H9 (cell line): ENCODE data around the gene KIF21B. TPM values are rescaled to one million over a fixed set of nuclear protein-coding genes. Genes with fewer than 3 reads are reported as not detected.

Experiments
- DNase-seq: peaks from one replicate; pipeline ENCODE4 v3.0.0-alpha.2; 2017
- H2AFZ ChIP-seq: one replicate; pipeline ENCODE4 v1.6.1; 2013; ENCODE audit warnings: mild to moderate bottlenecking, low read length, control low read depth, moderate library complexity
- H2AK5ac ChIP-seq: 2 replicates; pipeline ENCODE4 v1.6.1; 2013; ENCODE audit warnings: low read length, control low read depth, mixed read lengths; ENCODE audit not compliant: insufficient read length
- H2BK120ac ChIP-seq: one replicate; pipeline ENCODE4 v1.6.1; 2013; ENCODE audit warnings: low read depth, mild to moderate bottlenecking, low read length, control low read depth, inconsistent platforms; ENCODE audit not compliant: poor library complexity, severe bottlenecking
- H2BK12ac ChIP-seq: 2 replicates; pipeline ENCODE4 v1.6.1; 2013; ENCODE audit warnings: low read length, control low read depth, mixed read lengths, low read depth; ENCODE audit not compliant: insufficient read length
- H2BK15ac ChIP-seq: 2 replicates; pipeline ENCODE4 v1.6.1; 2013; ENCODE audit warnings: low read depth, low read length, control low read depth
- H2BK20ac ChIP-seq: one replicate; pipeline ENCODE4 v1.6.1; 2013; ENCODE audit warnings: low read depth, mild to moderate bottlenecking, low read length, control low read depth, inconsistent platforms; ENCODE audit not compliant: poor library complexity, severe bottlenecking
- H2BK5ac ChIP-seq: 2 replicates; pipeline ENCODE4 v1.6.1; 2013; ENCODE audit warnings: low read length, control low read depth, mixed read lengths; ENCODE audit not compliant: insufficient read length
- H3K14ac ChIP-seq: 2 replicates; pipeline ENCODE4 v1.6.1; 2013; ENCODE audit warnings: low read length, control low read depth; ENCODE audit not compliant: insufficient read depth
- H3K18ac ChIP-seq: 2 replicates; pipeline ENCODE4 v1.6.1; 2013; ENCODE audit warnings: low read depth, mild to moderate bottlenecking, mixed read lengths, low read length, control low read depth; ENCODE audit not compliant: insufficient read length
- H3K23ac ChIP-seq: 2 replicates; pipeline ENCODE4 v1.6.1; 2013; ENCODE audit warnings: low read length, control low read depth, mixed read lengths, low read depth; ENCODE audit not compliant: insufficient read length
- H3K23me2 ChIP-seq: 2 replicates; pipeline ENCODE4 v1.6.1; 2013; ENCODE audit warnings: low read depth, mild to moderate bottlenecking, mixed read lengths, low read length, control low read depth; ENCODE audit not compliant: insufficient read length, poor library complexity, severe bottlenecking
- H3K27ac ChIP-seq: 2 replicates; pipeline ENCODE4 v1.5.1; 2013; ENCODE audit warnings: low read length, control low read depth, mixed read lengths, low read depth; ENCODE audit not compliant: insufficient read length
- H3K27me3 ChIP-seq: 2 replicates; pipeline ENCODE4 v1.6.1; 2013; ENCODE audit warnings: low read length, control low read depth, inconsistent platforms; ENCODE audit not compliant: insufficient read depth
- H3K4ac ChIP-seq: 2 replicates; pipeline ENCODE4 v1.6.1; 2013; ENCODE audit warnings: low read depth, mild to moderate bottlenecking, control low read depth, inconsistent platforms, low read length, moderate library complexity
- H3K4me1 ChIP-seq: 2 replicates; pipeline ENCODE4 v1.6.1; 2013; ENCODE audit warnings: low read length, control low read depth, inconsistent platforms; ENCODE audit not compliant: insufficient read depth
- H3K4me2 ChIP-seq: 2 replicates; pipeline ENCODE4 v1.6.1; 2013; ENCODE audit warnings: low read length, control low read depth, mixed read lengths; ENCODE audit not compliant: insufficient read length, insufficient read depth
- H3K56ac ChIP-seq: 2 replicates; pipeline ENCODE4 v1.6.1; 2013; ENCODE audit warnings: low read depth, mild to moderate bottlenecking, mixed read lengths, low read length, control low read depth; ENCODE audit not compliant: insufficient read length
- H3K79me1 ChIP-seq: 2 replicates; pipeline ENCODE4 v1.6.1; 2013; ENCODE audit warnings: low read depth, mild to moderate bottlenecking, moderate library complexity, low read length, control low read depth, inconsistent platforms; ENCODE audit not compliant: insufficient read depth, poor library complexity, severe bottlenecking
- H3K79me2 ChIP-seq: 2 replicates; pipeline ENCODE4 v1.6.1; 2013; ENCODE audit warnings: low read length, control low read depth, inconsistent platforms; ENCODE audit not compliant: insufficient read depth
- H3K9ac ChIP-seq: 2 replicates; pipeline ENCODE4 v1.6.1; 2013; ENCODE audit warnings: low read length, control low read depth, mixed read lengths; ENCODE audit not compliant: insufficient read length; ENCODE audit errors: extremely low read depth
- H3K9me3 ChIP-seq: one replicate; pipeline ENCODE4 v1.6.1; 2013; ENCODE audit warnings: low read depth, low read length, inconsistent platforms; ENCODE audit not compliant: control insufficient read depth
- H3T11ph ChIP-seq: one replicate; pipeline ENCODE4 v1.6.1; 2013; ENCODE audit warnings: mild to moderate bottlenecking, low read length, control low read depth, inconsistent platforms
- H4K20me1 ChIP-seq: one replicate; pipeline ENCODE4 v1.6.1; 2013; ENCODE audit not compliant: control insufficient read depth, insufficient read length, insufficient read depth
- H4K5ac ChIP-seq: 2 replicates; pipeline ENCODE4 v1.6.1; 2013; ENCODE audit warnings: low read depth, mild to moderate bottlenecking, mixed read lengths, low read length, control low read depth; ENCODE audit not compliant: insufficient read length
- H4K8ac ChIP-seq: replicated peaks from 2 replicates; pipeline ENCODE4 v1.6.1; 2013; ENCODE audit warnings: low read length, control low read depth, mixed read lengths, low read depth; ENCODE audit not compliant: insufficient read length
- H4K91ac ChIP-seq: 2 replicates; pipeline ENCODE4 v1.6.1; 2013; ENCODE audit warnings: low read depth, mild to moderate bottlenecking, moderate library complexity, mixed read lengths, low read length, control low read depth; ENCODE audit not compliant: insufficient read length
- H3K27ac Mint-ChIP-seq, 3 experiments: 2 replicates in 2 of 3; 3 replicates in 1 of 3; pipeline ENCODE4 v1.8.0; 2020 to 2021; ENCODE audit warnings: mixed read lengths in 3 of 3, mild to moderate bottlenecking in 1 of 3, moderate library complexity in 1 of 3
- H3K27me3 Mint-ChIP-seq: 2 replicates; pipeline ENCODE4 v1.8.0; 2021; ENCODE audit warnings: low read depth, mild to moderate bottlenecking, moderate library complexity, mixed read lengths
- H3K36me3 Mint-ChIP-seq, 3 experiments: 2 replicates in 2 of 3; 3 replicates in 1 of 3; pipeline ENCODE4 v1.8.0; 2020 to 2021; ENCODE audit warnings: low read depth in 3 of 3, mixed read lengths in 3 of 3; ENCODE audit not compliant: insufficient read depth in 1 of 3
- H3K4me1 Mint-ChIP-seq, 2 experiments: 2 replicates each; pipeline ENCODE4 v1.8.0; 2020; ENCODE audit warnings: mixed read lengths in 2 of 2
- H3K4me3 Mint-ChIP-seq, 2 experiments: 2 replicates in 1 of 2; 3 replicates in 1 of 2; pipeline ENCODE4 v1.8.0; 2020 to 2021; ENCODE audit warnings: mild to moderate bottlenecking in 2 of 2, mixed read lengths in 2 of 2, moderate library complexity in 1 of 2
- H3K9me3 Mint-ChIP-seq, 2 experiments: 2 replicates in 1 of 2; 3 replicates in 1 of 2; pipeline ENCODE4 v1.8.0; 2020; ENCODE audit warnings: mild to moderate bottlenecking in 2 of 2, mixed read lengths in 2 of 2, moderate library complexity in 1 of 2
- WGBS: extraction: QIAGEN DNeasy Blood & Tissue Kit; methylation state at CpG from one replicate; pipeline ENCODE4 v1.1.7; 2013; ENCODE audit warnings: missing lambda C conversion rate, low lambda C conversion rate, mixed read lengths; ENCODE audit not compliant: insufficient read length; ENCODE audit errors: extremely low coverage; 5-methylcytosine and 5-hydroxymethylcytosine counted together
- total RNA-seq: library from RNA; stranded (reverse); gene quantifications from 2 replicates; pipeline ENCODE4 v1.2.1, GENCODE V29; 2021
- TF ChIP-seq, protein P1 (sequence below): fragments of 200-600 bp; sonication (generic); conservative IDR thresholded peaks from 3 replicates; pipeline ENCODE4 v1.8.0; 2021; ENCODE audit warnings: antibody characterized with exemption, mild to moderate bottlenecking

Gene KIF21B
- total RNA-seq, 1 experiment from 2014 or later, result 7.5 TPM

DNA sequence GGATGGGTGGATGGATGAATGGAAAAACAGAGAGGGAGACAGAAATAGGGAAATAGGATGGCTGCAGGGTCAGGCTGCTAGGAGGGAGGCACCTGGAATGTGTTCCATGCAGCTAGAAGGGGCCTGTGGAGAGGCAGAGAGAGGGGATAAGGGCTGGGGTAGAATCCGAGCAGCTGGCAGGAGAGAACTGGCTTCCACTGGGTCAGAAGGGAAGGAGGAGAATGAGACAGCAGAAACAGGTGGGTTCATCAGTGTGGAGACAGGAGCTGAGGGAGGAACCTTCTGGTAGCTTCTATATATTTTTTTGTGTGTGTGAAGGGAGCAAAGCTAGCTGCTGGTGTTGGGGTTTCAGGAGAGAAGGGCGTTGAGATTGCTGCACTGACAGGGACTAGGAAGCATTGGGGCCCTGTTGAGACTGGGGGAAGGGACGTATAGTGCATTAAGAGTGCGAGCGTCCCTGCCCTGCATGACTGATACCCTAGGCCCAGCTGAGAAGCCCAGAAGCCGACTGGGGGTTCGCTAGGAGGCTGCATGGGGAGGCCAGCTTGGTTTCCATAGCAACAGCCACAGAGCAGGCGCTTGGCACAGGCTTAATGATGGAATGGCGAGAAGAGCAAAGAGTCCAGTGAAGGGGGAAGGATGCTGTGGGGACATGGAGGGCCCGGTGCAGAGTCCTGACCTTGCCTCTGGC, 14.8 kb upstream of the KIF21B start:
- peaks cover 0 to 2% of the 10 kb centered on the region in 2 experiments; a peak in 2 of 4 replicates for H3K4me1 Mint-ChIP-seq
- no peak overlapping the region for H4K91ac ChIP-seq
- no peak overlapping the region for H3K4me2 ChIP-seq
- H2BK12ac ChIP-seq, result no peak overlapping the region
- H3K27me3 ChIP-seq, result no peaks in the 10 kb centered on the region
- H4K8ac ChIP-seq, result no peak overlapping the region
- no peaks in the 10 kb centered on the region for H4K20me1 ChIP-seq
- H4K5ac ChIP-seq, result no peak overlapping the region
- H3K9me3 ChIP-seq, result no peaks in the 10 kb centered on the region
- H3K27ac Mint-ChIP-seq, result no peak overlapping the region
- H3K56ac ChIP-seq, result no peak overlapping the region
- no peaks in the 10 kb centered on the region for H3K4me1 ChIP-seq
- no peak overlapping the region for H3K27ac ChIP-seq
- no peak overlapping the region for H3K23ac ChIP-seq
- no peak overlapping the region for H2BK120ac ChIP-seq
- H3T11ph ChIP-seq, result no peak overlapping the region
- H2AFZ ChIP-seq, result no peak overlapping the region
- H2AK5ac ChIP-seq, result no peak overlapping the region
- no peaks in the 10 kb centered on the region for H3K9me3 Mint-ChIP-seq
- H2BK20ac ChIP-seq, result no peak overlapping the region
- no peak overlapping the region; the same call in 1 of the 2 replicates for H3K14ac ChIP-seq
- H3K4ac ChIP-seq, result no peak overlapping the region
- H2BK15ac ChIP-seq, result no peak overlapping the region
- no peak overlapping the region for H3K4me3 Mint-ChIP-seq
- no peaks in the 10 kb centered on the region for H3K36me3 Mint-ChIP-seq
- no peak overlapping the region for H3K9ac ChIP-seq
- no peaks in the 10 kb centered on the region; the same call in 1 of the 2 replicates for H3K27me3 Mint-ChIP-seq
- H3K23me2 ChIP-seq, result no peaks in the 10 kb centered on the region
- H3K79me1 ChIP-seq, result no peaks in the 10 kb centered on the region
- H3K79me2 ChIP-seq, result no peaks in the 10 kb centered on the region
- H2BK5ac ChIP-seq, result no peak overlapping the region
- TF ChIP-seq, protein P1, sequence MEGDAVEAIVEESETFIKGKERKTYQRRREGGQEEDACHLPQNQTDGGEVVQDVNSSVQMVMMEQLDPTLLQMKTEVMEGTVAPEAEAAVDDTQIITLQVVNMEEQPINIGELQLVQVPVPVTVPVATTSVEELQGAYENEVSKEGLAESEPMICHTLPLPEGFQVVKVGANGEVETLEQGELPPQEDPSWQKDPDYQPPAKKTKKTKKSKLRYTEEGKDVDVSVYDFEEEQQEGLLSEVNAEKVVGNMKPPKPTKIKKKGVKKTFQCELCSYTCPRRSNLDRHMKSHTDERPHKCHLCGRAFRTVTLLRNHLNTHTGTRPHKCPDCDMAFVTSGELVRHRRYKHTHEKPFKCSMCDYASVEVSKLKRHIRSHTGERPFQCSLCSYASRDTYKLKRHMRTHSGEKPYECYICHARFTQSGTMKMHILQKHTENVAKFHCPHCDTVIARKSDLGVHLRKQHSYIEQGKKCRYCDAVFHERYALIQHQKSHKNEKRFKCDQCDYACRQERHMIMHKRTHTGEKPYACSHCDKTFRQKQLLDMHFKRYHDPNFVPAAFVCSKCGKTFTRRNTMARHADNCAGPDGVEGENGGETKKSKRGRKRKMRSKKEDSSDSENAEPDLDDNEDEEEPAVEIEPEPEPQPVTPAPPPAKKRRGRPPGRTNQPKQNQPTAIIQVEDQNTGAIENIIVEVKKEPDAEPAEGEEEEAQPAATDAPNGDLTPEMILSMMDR, result no peak
- WGBS, result no CpG with 5 or more reads among the region's 10 CpGs
- DNase-seq, result no peak
- no peak overlapping the region for H3K18ac ChIP-seq
